ENCODE data around the gene CCKAR.

DNA sequence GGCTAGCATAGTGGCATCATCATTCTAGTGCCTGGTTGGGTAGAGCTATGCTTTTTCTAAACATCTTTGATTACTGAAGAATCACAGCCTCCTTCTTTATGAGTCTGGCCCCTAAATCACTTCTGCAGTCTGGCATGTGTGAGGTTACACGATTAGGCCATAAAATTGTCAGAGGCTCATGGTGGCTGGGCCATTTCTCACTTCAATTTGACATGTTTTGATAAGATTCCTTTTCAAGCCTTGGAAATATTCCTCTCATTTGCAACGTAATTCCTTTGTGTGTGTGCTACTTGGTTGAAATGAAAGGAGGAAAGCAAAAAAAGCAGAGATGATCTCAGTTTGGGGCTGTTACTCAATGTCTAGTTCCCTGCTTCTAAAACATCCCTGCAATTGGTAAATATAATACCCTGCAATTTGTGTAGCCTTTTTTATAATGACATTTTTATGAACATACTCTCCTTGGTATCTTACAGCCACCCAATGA is 6.2 kb downstream of the CCKAR start:
- TF ChIP-seq, protein P1, sequence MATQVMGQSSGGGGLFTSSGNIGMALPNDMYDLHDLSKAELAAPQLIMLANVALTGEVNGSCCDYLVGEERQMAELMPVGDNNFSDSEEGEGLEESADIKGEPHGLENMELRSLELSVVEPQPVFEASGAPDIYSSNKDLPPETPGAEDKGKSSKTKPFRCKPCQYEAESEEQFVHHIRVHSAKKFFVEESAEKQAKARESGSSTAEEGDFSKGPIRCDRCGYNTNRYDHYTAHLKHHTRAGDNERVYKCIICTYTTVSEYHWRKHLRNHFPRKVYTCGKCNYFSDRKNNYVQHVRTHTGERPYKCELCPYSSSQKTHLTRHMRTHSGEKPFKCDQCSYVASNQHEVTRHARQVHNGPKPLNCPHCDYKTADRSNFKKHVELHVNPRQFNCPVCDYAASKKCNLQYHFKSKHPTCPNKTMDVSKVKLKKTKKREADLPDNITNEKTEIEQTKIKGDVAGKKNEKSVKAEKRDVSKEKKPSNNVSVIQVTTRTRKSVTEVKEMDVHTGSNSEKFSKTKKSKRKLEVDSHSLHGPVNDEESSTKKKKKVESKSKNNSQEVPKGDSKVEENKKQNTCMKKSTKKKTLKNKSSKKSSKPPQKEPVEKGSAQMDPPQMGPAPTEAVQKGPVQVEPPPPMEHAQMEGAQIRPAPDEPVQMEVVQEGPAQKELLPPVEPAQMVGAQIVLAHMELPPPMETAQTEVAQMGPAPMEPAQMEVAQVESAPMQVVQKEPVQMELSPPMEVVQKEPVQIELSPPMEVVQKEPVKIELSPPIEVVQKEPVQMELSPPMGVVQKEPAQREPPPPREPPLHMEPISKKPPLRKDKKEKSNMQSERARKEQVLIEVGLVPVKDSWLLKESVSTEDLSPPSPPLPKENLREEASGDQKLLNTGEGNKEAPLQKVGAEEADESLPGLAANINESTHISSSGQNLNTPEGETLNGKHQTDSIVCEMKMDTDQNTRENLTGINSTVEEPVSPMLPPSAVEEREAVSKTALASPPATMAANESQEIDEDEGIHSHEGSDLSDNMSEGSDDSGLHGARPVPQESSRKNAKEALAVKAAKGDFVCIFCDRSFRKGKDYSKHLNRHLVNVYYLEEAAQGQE (IDR thresholded peaks at IDR 0.05; ENCODE audit: insufficient replicate concordance, low read depth) = no peak
- TF ChIP-seq, protein P2, sequence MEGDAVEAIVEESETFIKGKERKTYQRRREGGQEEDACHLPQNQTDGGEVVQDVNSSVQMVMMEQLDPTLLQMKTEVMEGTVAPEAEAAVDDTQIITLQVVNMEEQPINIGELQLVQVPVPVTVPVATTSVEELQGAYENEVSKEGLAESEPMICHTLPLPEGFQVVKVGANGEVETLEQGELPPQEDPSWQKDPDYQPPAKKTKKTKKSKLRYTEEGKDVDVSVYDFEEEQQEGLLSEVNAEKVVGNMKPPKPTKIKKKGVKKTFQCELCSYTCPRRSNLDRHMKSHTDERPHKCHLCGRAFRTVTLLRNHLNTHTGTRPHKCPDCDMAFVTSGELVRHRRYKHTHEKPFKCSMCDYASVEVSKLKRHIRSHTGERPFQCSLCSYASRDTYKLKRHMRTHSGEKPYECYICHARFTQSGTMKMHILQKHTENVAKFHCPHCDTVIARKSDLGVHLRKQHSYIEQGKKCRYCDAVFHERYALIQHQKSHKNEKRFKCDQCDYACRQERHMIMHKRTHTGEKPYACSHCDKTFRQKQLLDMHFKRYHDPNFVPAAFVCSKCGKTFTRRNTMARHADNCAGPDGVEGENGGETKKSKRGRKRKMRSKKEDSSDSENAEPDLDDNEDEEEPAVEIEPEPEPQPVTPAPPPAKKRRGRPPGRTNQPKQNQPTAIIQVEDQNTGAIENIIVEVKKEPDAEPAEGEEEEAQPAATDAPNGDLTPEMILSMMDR (IDR thresholded peaks at IDR 0.05; ENCODE audit: insufficient read depth, low read length) = no peak
- no peak for TF ChIP-seq GABPA (IDR thresholded peaks at IDR 0.05; ENCODE audit: low read depth)
- no peak for TF ChIP-seq POLR2AphosphoS5 (IDR thresholded peaks at IDR 0.05; ENCODE audit: low read depth)

Measured in HL-60 (cell line).